Bronchus fibroblast of lung (primary cell): ENCODE measurements around the gene FASTKD2. TPM values are rescaled to one million over a fixed set of nuclear protein-coding genes. Genes with fewer than 3 reads are reported as not detected.

Experiments used
- total RNA-seq: library from RNA; depleted of rRNA; stranded (reverse); fragments of >200 nt; gene quantifications from 2 replicates; pipeline ENCODE4 v1.2.3, GENCODE V29; 2015

FASTKD2 gene
- 28.1 and 28.4 TPM in 2 replicates for total RNA-seq

DNA sequence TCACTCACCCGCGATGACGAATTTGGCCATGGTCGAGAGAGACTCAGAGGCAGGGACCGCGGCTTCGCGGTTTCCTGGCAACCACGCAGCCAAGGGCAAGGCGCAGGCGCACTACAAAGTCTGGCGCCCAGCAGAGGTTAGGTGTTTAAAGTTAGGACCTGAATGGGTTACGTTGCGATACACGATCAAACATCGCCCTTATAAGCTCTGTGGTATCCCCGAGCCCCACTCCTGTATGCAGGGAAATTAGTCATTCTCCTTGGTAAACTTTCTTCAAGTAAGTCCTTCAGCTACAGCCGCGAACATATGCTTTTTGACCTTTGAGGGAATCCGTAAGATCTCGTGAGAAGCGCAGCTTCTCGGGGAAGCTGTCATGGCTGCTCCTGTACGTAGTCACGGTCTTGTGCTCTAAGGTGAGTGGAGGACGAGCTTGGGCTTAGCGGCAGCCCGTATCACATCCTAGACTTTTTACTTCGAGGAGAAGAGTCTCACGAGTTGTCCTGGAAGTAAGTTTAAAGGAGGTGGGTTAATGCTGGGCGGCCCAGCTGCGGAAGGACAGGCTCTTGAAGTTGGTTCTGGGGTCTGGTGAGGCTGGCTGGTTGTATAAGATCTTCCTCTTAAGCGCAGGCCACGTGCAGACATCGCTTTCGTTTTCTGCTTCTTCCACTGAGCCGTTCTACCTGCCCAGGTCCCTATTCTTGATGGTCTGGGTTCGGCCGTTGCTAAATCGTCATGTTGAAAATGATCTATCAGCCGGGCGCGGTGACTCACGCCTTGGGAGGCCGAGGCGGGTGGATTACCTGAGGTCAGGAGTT, at the start of gene FASTKD2, which contains the start of gene MDH1B:
Gene FASTKD2 (plus strand): TSS at position 365 of the 815 bp plus-strand sequence. CDS start 1,088 bp downstream, outside the sequence.
Gene MDH1B (minus strand): TSS at position 87 of the 815 bp plus-strand sequence. CDS start 57 bp downstream, at position 30.

GRCh38 chr2:206718296-206718695, 47.1 kb upstream of the FASTKD2 start, which contains the start of gene DYTN:
Gene DYTN, minus strand, starts transcription at chr2:206718396. Its CDS starts 117 bp downstream, at chr2:206718279.

Other genes with a start within 250 kb of the FASTKD2 start
- not detected in 2 replicates for gene FAM237A, start 123.1 kb upstream of the FASTKD2 start, total RNA-seq
- gene DYTN, start 47.2 kb upstream of the FASTKD2 start, total RNA-seq = not detected in 2 replicates
- 0.34 and 0.45 TPM in 2 replicates for gene MDH1B, start 278 bp upstream of the FASTKD2 start, total RNA-seq
- gene CPO, start 173.9 kb downstream of the FASTKD2 start, total RNA-seq = not detected in 2 replicates